B cell (primary cell): ENCODE results near the gene SPAG6. TPM values are rescaled to one million over a fixed set of nuclear protein-coding genes. Genes with fewer than 3 reads are reported as not detected.

Experiments
- ATAC-seq: fragments of 200-7000 bp; cut with Tn5 transposase; one replicate; pipeline ENCODE4 v1.10.0; 2021; ENCODE audit warnings: low read depth, mild to moderate bottlenecking, moderate number of reproducible peaks, moderate library complexity
- CTCF ChIA-PET: fragments of 350-600 bp; sonication (Branson Sonifier 250); formaldehyde crosslinking; loops from one replicate; lab custom pipeline; 2021; ENCODE audit warnings: antibody characterized with exemption, inconsistent platforms; lab: Charles Lee
- POLR2A ChIA-PET: fragments of 350-600 bp; sonication (Branson Sonifier 250); formaldehyde crosslinking; loops from one replicate; lab custom pipeline; 2021; ENCODE audit warnings: antibody characterized with exemption; lab: Charles Lee
- DNase-seq: peaks from one replicate; pipeline ENCODE4 v3.0.0; 2013
- H2AFZ ChIP-seq: 2 replicates; pipeline ENCODE4 v1.6.1; 2012; ENCODE audit warnings: mild to moderate bottlenecking, low read depth, low read length; ENCODE audit not compliant: insufficient read depth, poor library complexity, severe bottlenecking
- H3K27ac ChIP-seq, 2 donors: 1 replicate in 1 of 2; 2 replicates in 1 of 2; pipeline ENCODE4 v1.5.1; 2012 to 2013; ENCODE audit warnings: low read length in 2 of 2, mild to moderate bottlenecking in 2 of 2, moderate library complexity in 1 of 2
- H3K27me3 ChIP-seq, 4 experiments: fragments of 200-600 bp in 1 of 4; sonication (generic) in 1 of 4; replicated peaks in 1 of 4; 1 replicate in 2 of 4; 2 replicates in 2 of 4; pipeline versions ENCODE4 v1.6.1 to v1.7.0; 2013 to 2016; ENCODE audit warnings: low read length in 3 of 4, mild to moderate bottlenecking in 2 of 4, mixed read lengths in 1 of 4, moderate library complexity in 1 of 4; ENCODE audit not compliant: insufficient read depth in 4 of 4, control insufficient read depth in 3 of 4; ENCODE audit errors: control extremely low read depth in 1 of 4
- H3K36me3 ChIP-seq, 2 experiments: replicated peaks in 1 of 2; 1 replicate in 1 of 2; 2 replicates in 1 of 2; pipeline versions ENCODE4 v1.6.1 to v1.7.1; 2013; ENCODE audit warnings: low read length in 1 of 2; ENCODE audit not compliant: insufficient read depth in 2 of 2, control insufficient read depth in 1 of 2; ENCODE audit errors: control extremely low read depth in 1 of 2, extremely low read depth in 1 of 2
- H3K4me1 ChIP-seq, 2 donors: fragments of 200-600 bp in 1 of 2; sonication (generic) in 1 of 2; 1 replicate in 1 of 2; 2 replicates in 1 of 2; pipeline versions ENCODE4 v1.5.1 to v1.6.1; 2013 to 2017; ENCODE audit warnings: low read length in 2 of 2; ENCODE audit not compliant: control insufficient read depth in 2 of 2, insufficient read depth in 2 of 2
- H3K4me2 ChIP-seq: replicated peaks from 2 replicates; pipeline ENCODE3; 2012; ENCODE audit warnings: mild to moderate bottlenecking, low read depth, low read length; ENCODE audit not compliant: poor library complexity, severe bottlenecking
- H3K4me3 ChIP-seq, 5 experiments: fragments of 200-600 bp in 1 of 5; sonication (generic) in 1 of 5; 1 replicate in 3 of 5; 2 replicates in 2 of 5; pipeline versions ENCODE4 v1.5.1 to v1.7.0; 2011 to 2016; ENCODE audit warnings: low read length in 4 of 5, mild to moderate bottlenecking in 4 of 5, low read depth in 2 of 5, control low read depth in 1 of 5, moderate library complexity in 1 of 5; ENCODE audit not compliant: insufficient read depth in 1 of 5; ENCODE audit errors: control extremely low read depth in 1 of 5, extremely low read depth in 1 of 5
- H3K79me2 ChIP-seq: fragments of 200-600 bp; sonication (generic); one replicate; pipeline ENCODE4 v1.6.0; 2016; ENCODE audit warnings: low read length; ENCODE audit not compliant: control insufficient read depth, insufficient read depth
- H3K9ac ChIP-seq: fragments of 200-600 bp; sonication (generic); 2 replicates; pipeline ENCODE4 v1.6.1; 2017; ENCODE audit warnings: mild to moderate bottlenecking, low read length, moderate library complexity
- H3K9me3 ChIP-seq, 3 donors: one replicate each; pipeline versions ENCODE4 v1.6.1 to v1.7.1; 2013; ENCODE audit warnings: low read length in 2 of 3; ENCODE audit not compliant: control insufficient read depth in 2 of 3, insufficient read depth in 1 of 3; ENCODE audit errors: control extremely low read depth in 1 of 3
- H4K20me1 ChIP-seq: 2 replicates; pipeline ENCODE4 v1.6.0; 2012; ENCODE audit warnings: mild to moderate bottlenecking, low read length; ENCODE audit not compliant: insufficient read depth, control insufficient read depth, poor library complexity, severe bottlenecking
- H3K27ac Mint-ChIP-seq: one replicate; pipeline ENCODE4 v1.8.0; 2021; ENCODE audit warnings: mixed read lengths
- H3K27me3 Mint-ChIP-seq: one replicate; pipeline ENCODE4 v1.8.0; 2021; ENCODE audit warnings: mixed read lengths
- H3K4me1 Mint-ChIP-seq: one replicate; pipeline ENCODE4 v1.8.0; 2021; ENCODE audit warnings: mixed read lengths
- H3K4me3 Mint-ChIP-seq: one replicate; pipeline ENCODE4 v1.8.0; 2021; ENCODE audit warnings: mixed read lengths
- H3K9me3 Mint-ChIP-seq: one replicate; pipeline ENCODE4 v1.8.0; 2022; ENCODE audit warnings: mixed read lengths; ENCODE audit not compliant: insufficient read depth
- EZH2 ChIP-seq: IDR thresholded peaks from 2 replicates; pipeline ENCODE4 v1.6.1; 2012; ENCODE audit warnings: borderline replicate concordance, low read depth, mild to moderate bottlenecking, moderate library complexity, low read length; ENCODE audit not compliant: insufficient read depth, poor library complexity, severe bottlenecking
- WGBS: methylation state at CpG from one replicate; pipeline ENCODE4 v1.1.5; 2013; ENCODE audit warnings: missing lambda C conversion rate; ENCODE audit not compliant: insufficient coverage; 5-methylcytosine and 5-hydroxymethylcytosine counted together
- intact Hi-C: fragments of 100-400 bp; cut with micrococcal nuclease; formaldehyde crosslinking; loops from one replicate; pipeline ENCODE4 v1.10.0; 2022
- polyA plus RNA-seq: library from polyadenylated mRNA; depleted of rRNA; stranded (reverse); fragments of >200 nt; gene quantifications from 2 replicates; pipeline ENCODE4 v1.2.3, GENCODE V29; 2012
- total RNA-seq, 2 donors: library from RNA; stranded (reverse); fragments of 120-200 nt in 1 of 2; gene quantifications; 1 replicate in 1 of 2; 2 replicates in 1 of 2; pipeline versions ENCODE4 v1.2.3 to v1.2.4, GENCODE V29; 2013 to 2022
- TF ChIP-seq, protein P1 (sequence below): fragments of 200-600 bp; IDR thresholded peaks from one replicate; pipeline ENCODE4 v1.8.0; 2022; ENCODE audit warnings: antibody characterized with exemption, mild to moderate bottlenecking

The SPAG6 gene
- total and polyA plus RNA-seq, 2 donors (not counting 1 experiment from before 2014, with no cell fraction given), result not detected

DNA sequence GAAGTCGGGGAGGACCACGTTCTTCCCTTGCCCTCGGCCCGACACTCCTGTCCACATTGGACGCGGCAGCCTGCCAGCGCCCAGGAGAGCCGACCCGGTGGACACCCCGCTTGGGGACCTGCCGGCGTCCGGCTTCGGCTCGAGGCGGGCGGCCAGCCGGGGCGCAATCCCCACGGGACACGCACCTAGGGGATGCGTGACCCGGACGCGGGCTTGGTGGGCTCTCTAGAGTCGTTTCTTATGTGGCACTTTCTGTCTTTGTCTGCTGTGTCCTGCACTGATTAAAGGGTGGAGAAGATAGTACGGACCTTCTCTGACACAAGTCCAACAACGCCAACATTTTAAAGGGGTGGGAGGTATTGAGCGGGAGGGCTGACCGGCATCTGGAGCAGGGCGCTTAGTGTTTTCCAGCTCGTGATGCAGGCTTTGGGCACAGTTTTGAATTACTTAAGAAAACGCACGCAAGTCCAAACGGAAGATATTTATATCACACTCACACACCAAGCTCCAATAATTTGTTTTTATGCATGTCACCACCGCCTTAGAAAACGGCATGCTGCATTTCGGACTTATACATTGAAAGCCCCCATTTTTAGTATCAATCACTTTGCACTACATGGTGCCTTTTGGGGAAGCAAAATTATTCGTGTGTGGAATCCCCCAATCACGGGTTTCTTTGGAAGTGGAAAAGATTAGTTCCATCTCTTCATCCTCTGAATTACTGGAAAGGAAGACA is 3.9 kb upstream of the SPAG6 start:
- H3K4me2 ChIP-seq, result peak overlapping the region; percentile 94
- CTCF ChIA-PET, result interaction anchor here (0.6 to 2.2 kb wide), 7 partner anchors 17 to 647 kb away, joined by 3 to 10 read pairs (median 4); partner anchors contain the start of gene COMMD3
- Mint-ChIP-seq H3K4me1 (peaks cover 31% of the 10 kb centered on the region), H3K9me3 (peaks cover 2% of the 10 kb centered on the region), H3K27me3 (peaks cover 64% of the 10 kb centered on the region), H3K4me3 (peak overlapping the region; percentile 78), H3K27ac (peak overlapping the region; percentile 83)
- no peaks in the 10 kb centered on the region for H3K79me2 ChIP-seq
- peak overlapping the region in 1 of 2 donors; percentile 81 for H3K27ac ChIP-seq
- DNase-seq (peak; percentile 74), ATAC-seq (peak; percentile 4)
- intact Hi-C loops, result loop anchor here (2.0 kb wide), 1 partner anchor 17 kb away; no protein-coding TSS in a partner anchor
- H3K27me3 ChIP-seq, result peaks cover 14 to 86% (median 77%) of the 10 kb centered on the region in 4 experiments
- H2AFZ ChIP-seq, result peak overlapping the region; percentile 80
- WGBS, result under 1% methylated on average over 26 of the region's 40 CpGs
- no peaks in the 10 kb centered on the region for H4K20me1 ChIP-seq
- POLR2A ChIA-PET, result interaction anchor here (0.7 to 3.3 kb wide), 5 partner anchors 18 to 338 kb away, joined by 3 to 32 read pairs (median 22); partner anchors contain the start of genes BMI1, COMMD3 and DNAJC1
- H3K4me1 ChIP-seq, result peaks cover 33 to 68% of the 10 kb centered on the region in 2 donors
- TF ChIP-seq EZH2, result peak; percentile 25
- TF ChIP-seq, protein P1, sequence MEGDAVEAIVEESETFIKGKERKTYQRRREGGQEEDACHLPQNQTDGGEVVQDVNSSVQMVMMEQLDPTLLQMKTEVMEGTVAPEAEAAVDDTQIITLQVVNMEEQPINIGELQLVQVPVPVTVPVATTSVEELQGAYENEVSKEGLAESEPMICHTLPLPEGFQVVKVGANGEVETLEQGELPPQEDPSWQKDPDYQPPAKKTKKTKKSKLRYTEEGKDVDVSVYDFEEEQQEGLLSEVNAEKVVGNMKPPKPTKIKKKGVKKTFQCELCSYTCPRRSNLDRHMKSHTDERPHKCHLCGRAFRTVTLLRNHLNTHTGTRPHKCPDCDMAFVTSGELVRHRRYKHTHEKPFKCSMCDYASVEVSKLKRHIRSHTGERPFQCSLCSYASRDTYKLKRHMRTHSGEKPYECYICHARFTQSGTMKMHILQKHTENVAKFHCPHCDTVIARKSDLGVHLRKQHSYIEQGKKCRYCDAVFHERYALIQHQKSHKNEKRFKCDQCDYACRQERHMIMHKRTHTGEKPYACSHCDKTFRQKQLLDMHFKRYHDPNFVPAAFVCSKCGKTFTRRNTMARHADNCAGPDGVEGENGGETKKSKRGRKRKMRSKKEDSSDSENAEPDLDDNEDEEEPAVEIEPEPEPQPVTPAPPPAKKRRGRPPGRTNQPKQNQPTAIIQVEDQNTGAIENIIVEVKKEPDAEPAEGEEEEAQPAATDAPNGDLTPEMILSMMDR, result no peak
- peak overlapping the region; percentile 80 for H3K9ac ChIP-seq
- H3K4me3 ChIP-seq, result peak overlapping the region; percentile 8 to 79 (median 73)
- no peaks in the 10 kb centered on the region for H3K36me3 ChIP-seq
- peaks cover 6 to 22% (median 15%) of the 10 kb centered on the region in 3 donors for H3K9me3 ChIP-seq

DNA sequence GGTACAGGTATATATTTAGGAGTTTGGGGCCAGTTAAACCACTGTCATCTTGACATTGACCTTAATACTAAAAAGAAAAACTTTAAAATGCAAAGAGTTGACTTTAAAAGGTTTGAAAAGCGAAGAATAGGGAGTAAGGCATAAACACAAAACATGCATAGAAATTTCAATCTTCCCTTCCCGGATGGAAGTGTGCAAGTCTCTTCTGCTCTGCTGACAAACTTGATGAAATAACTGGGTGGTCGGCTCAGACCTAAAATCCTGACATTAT is 3.4 kb upstream of the SPAG6 start:
- WGBS, result no CpG with 5 or more reads among the region's 3 CpGs
- ChIA-PET CTCF (interaction anchor here (0.6 to 2.2 kb wide), 4 partner anchors 102 to 647 kb away, joined by 3 to 10 read pairs (median 4); no protein-coding TSS in a partner anchor), POLR2A (interaction anchor here (0.7 to 3.3 kb wide), 3 partner anchors 19 to 95 kb away, joined by 3 to 32 read pairs (median 28); partner anchors contain the start of gene BMI1)
- Histone ChIP-seq H3K36me3 (no peaks in the 10 kb centered on the region), H3K4me1 (peaks cover 28 to 63% of the 10 kb centered on the region in 2 donors), H4K20me1 (no peaks in the 10 kb centered on the region), H3K79me2 (no peaks in the 10 kb centered on the region), H3K9ac (no peak overlapping the region), H3K4me2 (no peak overlapping the region), H3K27ac (no peak overlapping the region), H3K4me3 (no peak overlapping the region), H3K27me3 (peaks cover 16 to 86% (median 75%) of the 10 kb centered on the region in 4 experiments), H3K9me3 (peaks cover 9 to 17% (median 15%) of the 10 kb centered on the region in 3 donors), H2AFZ (no peak overlapping the region)
- H3K27me3 Mint-ChIP-seq, result peaks cover 68% of the 10 kb centered on the region
- ATAC-seq (no peak), DNase-seq (no peak)
- peaks cover 2% of the 10 kb centered on the region for H3K9me3 Mint-ChIP-seq
- peak overlapping the region; percentile 78 for H3K4me3 Mint-ChIP-seq
- peaks cover 28% of the 10 kb centered on the region for H3K4me1 Mint-ChIP-seq
- TF ChIP-seq EZH2, result no peak
- TF ChIP-seq, protein P1, result no peak
- intact Hi-C loops, result loop anchor here (2.0 kb wide), 2 partner anchors 17 to 95 kb away; no protein-coding TSS in a partner anchor
- H3K27ac Mint-ChIP-seq, result no peak overlapping the region
